ENCODE measurements around the gene FOSL2.

Gene FOSL2

DNA sequence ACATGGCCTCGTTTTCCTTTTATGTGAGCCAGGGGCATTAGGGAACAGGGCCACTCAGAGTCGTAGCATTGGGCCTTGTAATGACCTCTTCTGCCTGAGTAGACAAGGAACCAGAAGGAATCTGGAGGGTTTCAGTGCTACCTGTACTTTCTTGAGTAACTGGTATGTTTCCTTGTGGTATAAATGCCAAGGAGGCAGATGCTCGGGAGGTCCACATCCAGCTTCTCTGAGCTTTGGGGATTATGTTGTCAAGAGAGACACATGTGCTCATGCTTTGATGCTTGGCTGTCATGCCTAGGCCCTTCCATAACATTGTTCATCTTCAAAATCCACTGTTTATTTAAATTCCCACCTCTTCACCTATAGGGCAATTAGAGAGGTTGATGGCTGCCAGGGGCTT lies 26.3 kb downstream of the FOSL2 start:
- H4K20me1 ChIP-seq: no peaks in the 10 kb centered on the region
- no peak overlapping the region for H3K9ac ChIP-seq
- peaks cover 15% of the 10 kb centered on the region for H3K36me3 ChIP-seq
- no peak for TF ChIP-seq Cebpa-rat (IDR thresholded peaks at IDR 0.05)
- H3K9me3 ChIP-seq: no peaks in the 10 kb centered on the region
- H3K27me3 ChIP-seq: no peaks in the 10 kb centered on the region
- no peak overlapping the region for H3K4me2 ChIP-seq
- H3K4me3 ChIP-seq: no peak overlapping the region
- H3K27ac ChIP-seq: no peak overlapping the region
- H3K4me1 ChIP-seq: peaks cover 9% of the 10 kb centered on the region

- no peak overlapping the region for H3K27ac ChIP-seq
- peaks cover 16% of the 10 kb centered on the region for H3K4me1 ChIP-seq
- no peak overlapping the region for H3K4me2 ChIP-seq
- H3K4me3 ChIP-seq: no peak overlapping the region
- no peaks in the 10 kb centered on the region for H3K27me3 ChIP-seq
- H3K36me3 ChIP-seq: peaks cover 9% of the 10 kb centered on the region
- no peak for TF ChIP-seq Cebpa-rat (IDR thresholded peaks at IDR 0.05)
- H4K20me1 ChIP-seq: no peaks in the 10 kb centered on the region
- H3K9me3 ChIP-seq: no peaks in the 10 kb centered on the region
- no peak overlapping the region for H3K9ac ChIP-seq
These were observed 27.0 kb downstream of the FOSL2 start for GRCh38 chr2:28419443-28420270.

- TF ChIP-seq Cebpa-rat (IDR thresholded peaks at IDR 0.05): no peak
- Histone ChIP-seq H3K9me3 (no peaks in the 10 kb centered on the region), H3K9ac (no peak overlapping the region), H3K4me1 (peaks cover 17% of the 10 kb centered on the region), H3K4me3 (no peak overlapping the region), H3K27ac (no peak overlapping the region), H3K4me2 (no peak overlapping the region), H3K27me3 (no peaks in the 10 kb centered on the region), H3K36me3 (no peaks in the 10 kb centered on the region), H4K20me1 (no peaks in the 10 kb centered on the region)
These were observed 28.1 kb downstream of the FOSL2 start for GRCh38 chr2:28420722-28421121.

DNA sequence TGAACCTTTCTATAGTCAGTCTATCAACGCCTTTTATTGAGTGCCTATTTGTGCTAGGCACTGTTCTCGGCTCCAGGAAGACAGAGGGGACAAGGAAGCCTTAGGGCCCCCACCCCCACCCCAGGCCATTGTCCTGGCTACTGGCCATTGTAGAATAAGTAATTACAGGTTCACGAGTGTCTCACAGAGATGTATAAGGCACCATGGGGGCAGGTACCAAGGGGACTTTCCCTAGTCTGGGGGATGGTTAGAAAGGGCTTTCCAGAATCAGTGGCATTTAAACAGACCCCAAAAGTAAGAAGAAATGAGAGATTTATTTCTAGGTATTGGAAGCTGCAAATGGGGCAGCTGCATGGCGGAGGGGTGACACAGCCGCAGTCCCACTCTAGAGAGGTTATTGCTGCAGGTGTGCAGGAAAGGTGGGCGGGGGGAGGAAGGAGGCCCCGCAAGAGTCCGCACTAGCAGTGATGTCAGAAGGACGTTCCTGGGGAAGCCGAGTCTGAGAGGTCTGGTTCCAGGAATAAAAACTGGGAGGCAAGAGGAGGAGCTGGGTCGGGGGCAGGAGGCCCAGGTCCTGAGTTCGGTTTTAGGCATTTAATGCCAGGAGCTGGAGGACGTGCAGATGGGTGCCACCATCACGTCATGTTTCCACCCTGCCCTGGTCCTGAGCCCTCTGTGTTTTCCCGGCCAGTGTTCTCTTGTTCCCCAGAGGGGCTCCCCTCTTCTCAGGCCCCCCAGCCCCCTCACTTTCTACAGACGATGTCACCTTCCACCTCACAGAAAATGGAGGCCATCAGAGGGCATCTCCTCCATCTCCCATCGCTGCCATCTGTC lies 30.5 kb downstream of the FOSL2 start:
- no peak overlapping the region for H3K4me3 ChIP-seq
- peak overlapping the region; percentile 61 for H3K4me2 ChIP-seq
- no peak overlapping the region for H3K9ac ChIP-seq
- H4K20me1 ChIP-seq: no peaks in the 10 kb centered on the region
- H3K27ac ChIP-seq: peak overlapping the region; percentile 43
- H3K27me3 ChIP-seq: no peaks in the 10 kb centered on the region
- peaks cover 17% of the 10 kb centered on the region for H3K4me1 ChIP-seq
- H3K9me3 ChIP-seq: no peaks in the 10 kb centered on the region
- no peak for TF ChIP-seq Cebpa-rat (IDR thresholded peaks at IDR 0.05)
- no peaks in the 10 kb centered on the region for H3K36me3 ChIP-seq

DNA sequence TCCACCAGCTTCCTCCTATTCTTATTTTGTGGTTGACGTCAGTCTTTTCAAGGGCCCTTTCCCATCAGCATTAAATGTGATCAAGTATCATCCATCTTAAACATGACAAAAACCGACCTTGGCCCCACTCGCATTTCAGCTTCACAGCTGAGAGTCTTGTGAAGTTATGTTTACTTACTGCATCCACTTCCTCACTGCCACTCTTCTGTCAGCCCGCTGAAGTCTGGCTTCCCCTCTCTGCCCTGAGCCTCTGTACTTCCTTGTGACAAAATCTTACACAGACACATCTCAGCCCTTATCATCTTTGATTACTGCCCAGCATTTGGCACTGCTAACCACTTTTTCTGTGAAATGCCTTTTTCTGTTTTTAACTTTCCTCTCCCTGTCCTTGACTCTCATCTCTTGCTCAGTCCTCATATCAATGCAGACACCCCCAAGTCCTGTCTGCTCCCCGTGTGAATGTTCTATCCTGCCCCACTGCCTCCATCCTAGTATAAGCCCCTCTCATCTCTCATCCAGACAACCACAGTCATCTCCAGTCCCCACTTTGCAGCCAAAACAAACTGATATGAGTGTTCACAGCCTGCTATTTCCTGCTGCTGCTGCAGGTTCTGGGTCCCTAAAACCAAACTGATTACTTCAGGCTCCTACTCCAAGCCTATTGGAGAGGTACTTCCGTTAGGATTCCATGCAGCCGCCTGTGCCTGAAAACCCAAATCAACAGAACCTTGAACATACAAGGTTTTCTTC lies 31.4 kb downstream of the FOSL2 start:
- Histone ChIP-seq H4K20me1 (no peaks in the 10 kb centered on the region), H3K4me2 (peak overlapping the region; percentile 61), H3K4me1 (peaks cover 17% of the 10 kb centered on the region), H3K36me3 (no peaks in the 10 kb centered on the region), H3K27me3 (no peaks in the 10 kb centered on the region), H3K27ac (peak overlapping the region; percentile 43), H3K4me3 (no peak overlapping the region), H3K9me3 (no peaks in the 10 kb centered on the region), H3K9ac (0 out of 2 replicates have a peak overlapping the region, but pooled peaks have one; percentile 13)
- TF ChIP-seq Cebpa-rat (IDR thresholded peaks at IDR 0.05): no peak

DNA sequence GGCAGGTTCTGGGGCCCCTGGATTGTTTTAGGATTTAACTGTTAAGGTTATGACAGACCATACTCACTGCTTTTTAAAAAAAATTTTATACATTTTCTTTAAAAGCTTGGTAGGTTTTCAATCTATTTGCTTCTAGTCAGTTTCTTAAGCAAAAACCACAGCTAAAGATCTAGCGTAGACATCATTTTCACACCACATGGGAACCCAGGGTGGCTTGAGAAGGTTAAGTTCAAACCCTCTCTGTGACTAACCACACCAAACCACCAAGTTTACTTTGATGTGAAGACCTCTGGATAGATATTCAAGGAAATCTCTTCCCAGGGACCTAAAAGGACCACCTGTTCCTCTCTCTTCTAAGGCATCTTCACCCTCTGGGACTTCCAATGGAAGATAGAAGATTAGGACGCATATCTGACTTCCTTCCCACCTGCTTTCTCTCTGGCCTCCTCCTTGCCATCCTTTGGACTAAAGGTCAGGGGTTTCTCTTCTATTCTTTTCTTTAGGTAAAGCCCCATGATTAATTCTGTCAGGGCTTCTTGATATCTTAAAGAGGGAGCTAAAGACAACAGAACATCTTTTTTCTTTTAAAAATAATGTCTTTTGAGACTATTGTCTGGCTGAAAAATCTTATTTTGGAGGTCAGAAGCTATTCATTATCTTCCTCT lies 32.3 kb downstream of the FOSL2 start:
- H3K4me1 ChIP-seq: peaks cover 17% of the 10 kb centered on the region
- no peaks in the 10 kb centered on the region for H3K27me3 ChIP-seq
- TF ChIP-seq Cebpa-rat (IDR thresholded peaks at IDR 0.05): no peak
- no peak overlapping the region for H3K4me2 ChIP-seq
- no peak overlapping the region for H3K4me3 ChIP-seq
- no peak overlapping the region for H3K9ac ChIP-seq
- no peaks in the 10 kb centered on the region for H3K36me3 ChIP-seq
- H3K9me3 ChIP-seq: no peaks in the 10 kb centered on the region
- no peaks in the 10 kb centered on the region for H4K20me1 ChIP-seq
- H3K27ac ChIP-seq: no peak overlapping the region

GRCh38 chr2:28425464-28425835 lies 32.8 kb downstream of the FOSL2 start:
- Histone ChIP-seq H3K27me3 (no peaks in the 10 kb centered on the region), H3K36me3 (no peaks in the 10 kb centered on the region), H3K9me3 (no peaks in the 10 kb centered on the region), H3K4me1 (peaks cover 17% of the 10 kb centered on the region), H4K20me1 (no peaks in the 10 kb centered on the region), H3K9ac (no peak overlapping the region), H3K4me2 (no peak overlapping the region), H3K4me3 (no peak overlapping the region), H3K27ac (no peak overlapping the region)
- TF ChIP-seq Cebpa-rat (IDR thresholded peaks at IDR 0.05): no peak

GRCh38 chr2:28427741-28428415 lies 35.2 kb downstream of the FOSL2 start:
- Histone ChIP-seq H3K4me2 (no peak overlapping the region), H4K20me1 (no peaks in the 10 kb centered on the region), H3K9me3 (no peaks in the 10 kb centered on the region), H3K4me3 (no peak overlapping the region), H3K27ac (no peak overlapping the region), H3K4me1 (peaks cover 17% of the 10 kb centered on the region), H3K36me3 (no peaks in the 10 kb centered on the region), H3K27me3 (no peaks in the 10 kb centered on the region), H3K9ac (no peak overlapping the region)
- no peak for TF ChIP-seq Cebpa-rat (IDR thresholded peaks at IDR 0.05)

- H3K4me2 ChIP-seq: no peak overlapping the region
- peaks cover 13% of the 10 kb centered on the region for H3K4me1 ChIP-seq
- H3K27ac ChIP-seq: no peak overlapping the region
- no peaks in the 10 kb centered on the region for H3K27me3 ChIP-seq
- no peaks in the 10 kb centered on the region for H3K36me3 ChIP-seq
- TF ChIP-seq Cebpa-rat (IDR thresholded peaks at IDR 0.05): no peak
- H3K9me3 ChIP-seq: 0 out of 2 replicates have a peak, but pooled peaks cover 4% of the 10 kb centered on the region
- H3K9ac ChIP-seq: no peak overlapping the region
- H3K4me3 ChIP-seq: no peak overlapping the region
- H4K20me1 ChIP-seq: no peaks in the 10 kb centered on the region
These were observed 35.8 kb downstream of the FOSL2 start for GRCh38 chr2:28428486-28428885.
